HCT116 (cell line): ENCODE data around the gene WDR37. TPM values are rescaled to one million over a fixed set of nuclear protein-coding genes. Genes with fewer than 3 reads are reported as not detected.

Experiments
- ATAC-seq: fragments of 200-7000 bp; cut with Tn5 transposase; 2 replicates; pipeline ENCODE4 v1.9.1; 2020; ENCODE audit warnings: mild to moderate bottlenecking, moderate library complexity
- BruUV-seq: library from RNA; stranded (reverse); fragments of 400-500 nt; replicated peaks from 2 replicates; lab custom pipeline; 2021; lab: Mats Ljungman, UMichigan
- CTCF ChIA-PET: fragments of 300-600 bp; sonication (Branson Sonifier 250); formaldehyde crosslinking; loops from one replicate; lab custom pipeline; 2021; ENCODE audit warnings: antibody characterized with exemption; lab: Charles Lee
- POLR2A ChIA-PET: fragments of 300-600, 350-600 bp; sonication (Branson Sonifier 250); formaldehyde crosslinking; loops from one replicate; lab custom pipeline; 2021; ENCODE audit warnings: antibody characterized with exemption; lab: Charles Lee
- RAD21 ChIA-PET, 2 experiments: fragments of 300-600 bp; sonication (Branson Sonifier 250); formaldehyde crosslinking; loops; one replicate each; lab custom pipeline; 2023; ENCODE audit warnings: low total read pairs in 2 of 2; ENCODE audit not compliant: uncharacterized antibody in 2 of 2, unreplicated experiment in 2 of 2, low non-redundant PET in 1 of 2; lab: Charles Lee
- DNase-seq: peaks from one replicate; pipeline ENCODE4 v3.0.0-alpha.2; 2010; ENCODE audit warnings: low read depth, low spot score
- H2AFZ ChIP-seq: fragments of 200-600 bp; shearing (Covaris generic), sonication (generic); 2 replicates; pipeline ENCODE4 v1.6.1; 2017; ENCODE audit warnings: low read depth, mixed run types, mixed read lengths, antibody characterized with exemption, low read length; ENCODE audit not compliant: poor library complexity, severe bottlenecking
- H3K27ac ChIP-seq: 2 replicates; pipeline ENCODE4 v1.5.1; 2012; ENCODE audit warnings: low read depth, low read length
- H3K27me3 ChIP-seq: fragments of 200-600 bp; sonication (generic); 2 replicates; pipeline ENCODE4 v1.6.1; 2016; ENCODE audit warnings: mixed run types, low read length, mixed read lengths; ENCODE audit not compliant: insufficient read depth
- H3K36me3 ChIP-seq, 2 experiments: fragments of 200-500 bp in 1 of 2; fragments of 200-600 bp in 1 of 2; sonication (Bioruptor generic) in 1 of 2; sonication (generic) in 1 of 2; 2 replicates each; pipeline versions ENCODE4 v1.5.1 to v1.6.1; 2014 to 2016; ENCODE audit warnings: low read length in 2 of 2, inconsistent platforms in 1 of 2, mixed read lengths in 1 of 2, mixed run types in 1 of 2; ENCODE audit not compliant: insufficient read depth in 2 of 2, control insufficient read depth in 1 of 2
- H3K4me1 ChIP-seq, 2 experiments: fragments of 200-600 bp in 1 of 2; sonication (generic) in 1 of 2; 2 replicates each; pipeline versions ENCODE4 v1.5.1 to v1.6.1; 2012 to 2017; ENCODE audit warnings: low read length in 2 of 2, inconsistent platforms in 1 of 2, mild to moderate bottlenecking in 1 of 2, mixed read lengths in 1 of 2, mixed run types in 1 of 2, moderate library complexity in 1 of 2; ENCODE audit not compliant: insufficient read depth in 2 of 2, control insufficient read depth in 1 of 2
- H3K4me2 ChIP-seq: fragments of 200-600 bp; sonication (generic); 2 replicates; pipeline ENCODE4 v1.6.1; 2017; ENCODE audit warnings: mixed run types, low read length, mixed read lengths
- H3K4me3 ChIP-seq, 2 experiments: fragments of 200-600 bp in 1 of 2; sonication (generic) in 1 of 2; replicated peaks in 1 of 2; 2 replicates each; pipeline ENCODE4 v1.5.1; 2011 to 2016; ENCODE audit warnings: low read length in 2 of 2, control low read depth in 1 of 2, low read depth in 1 of 2, mild to moderate bottlenecking in 1 of 2, mixed read lengths in 1 of 2, mixed run types in 1 of 2
- H3K79me2 ChIP-seq: fragments of 200-600 bp; sonication (generic); 2 replicates; pipeline ENCODE4 v1.6.1; 2017; ENCODE audit warnings: mild to moderate bottlenecking, mixed run types, low read length, moderate library complexity, mixed read lengths; ENCODE audit not compliant: insufficient read depth
- H3K9ac ChIP-seq: fragments of 200-600 bp; sonication (generic); 2 replicates; pipeline ENCODE4 v1.6.1; 2016; ENCODE audit warnings: low read length, mixed read lengths
- H3K9me2 ChIP-seq: fragments of 200-600 bp; sonication (generic), shearing (Covaris generic); 2 replicates; pipeline ENCODE4 v1.6.1; 2017; ENCODE audit warnings: mixed run types, mild to moderate bottlenecking, moderate library complexity; ENCODE audit not compliant: insufficient read depth
- H3K9me3 ChIP-seq, 2 experiments: fragments of 200-500 bp in 1 of 2; fragments of 200-600 bp in 1 of 2; sonication (Bioruptor generic) in 1 of 2; sonication (generic) in 1 of 2; 2 replicates each; pipeline ENCODE4 v1.6.1; 2014 to 2017; ENCODE audit warnings: low read length in 2 of 2, mixed read lengths in 2 of 2, inconsistent platforms in 1 of 2, low read depth in 1 of 2, mild to moderate bottlenecking in 1 of 2, mixed run types in 1 of 2, moderate library complexity in 1 of 2; ENCODE audit not compliant: control insufficient read depth in 1 of 2, insufficient read depth in 1 of 2
- H4K20me1 ChIP-seq: fragments of 200-600 bp; sonication (generic), shearing (Covaris generic); 2 replicates; pipeline ENCODE4 v1.6.1; 2017; ENCODE audit warnings: mixed run types, mild to moderate bottlenecking, moderate library complexity; ENCODE audit not compliant: insufficient read depth
- ATF3 ChIP-seq: IDR thresholded peaks from 2 replicates; pipeline ENCODE4 v1.6.1; 2012
- CTCF ChIP-seq, 3 experiments: fragments of 200-600 bp in 1 of 3; sonication (generic) in 1 of 3; IDR thresholded peaks in 2 of 3; conservative IDR thresholded peaks in 1 of 3; 2 replicates each; pipeline ENCODE4 v1.5.1; 2012 to 2017; ENCODE audit warnings: low read depth in 2 of 3, low read length in 2 of 3, antibody characterized with exemption in 1 of 3, borderline replicate concordance in 1 of 3, control low read depth in 1 of 3, mild to moderate bottlenecking in 1 of 3, mixed read lengths in 1 of 3, mixed run types in 1 of 3, moderate library complexity in 1 of 3; ENCODE audit not compliant: insufficient read depth in 1 of 3
- EZH2 ChIP-seq: fragments of 200-600 bp; sonication (generic); IDR thresholded peaks from 2 replicates; pipeline ENCODE4 v1.6.1; 2017; ENCODE audit warnings: antibody characterized with exemption, mixed run types
- EZH2phosphoT487 ChIP-seq: fragments of 200-600 bp; IDR thresholded peaks from 2 replicates; pipeline ENCODE4 v1.6.1; 2018; ENCODE audit warnings: antibody characterized with exemption, borderline replicate concordance
- FOSL1 ChIP-seq: IDR thresholded peaks from 2 replicates; pipeline ENCODE4 v1.6.1; 2012; ENCODE audit warnings: low read depth
- MAX ChIP-seq: IDR thresholded peaks from 2 replicates; pipeline ENCODE4 v1.6.1; 2012
- POLR2A ChIP-seq: IDR thresholded peaks from 2 replicates; pipeline ENCODE4 v1.7.0; 2011; ENCODE audit warnings: borderline replicate concordance; ENCODE audit not compliant: insufficient read depth, insufficient read length; ENCODE audit errors: extremely low read depth
- SP1 ChIP-seq: IDR thresholded peaks from 2 replicates; pipeline ENCODE4 v1.6.1; 2012; ENCODE audit warnings: low read depth
- SRF ChIP-seq: IDR thresholded peaks from 2 replicates; pipeline ENCODE4 v1.6.1; 2012; ENCODE audit warnings: low read depth
- TCF7L2 ChIP-seq: IDR thresholded peaks from 2 replicates; pipeline ENCODE4 v1.7.0; 2011; ENCODE audit warnings: borderline replicate concordance, inconsistent platforms; ENCODE audit not compliant: insufficient read depth, insufficient read length; ENCODE audit errors: extremely low read depth
- YY1 ChIP-seq: IDR thresholded peaks from 2 replicates; pipeline ENCODE4 v1.6.1; 2011; ENCODE audit warnings: low read length, low read depth, moderate library complexity, mild to moderate bottlenecking; ENCODE audit not compliant: insufficient replicate concordance; ENCODE audit errors: extremely low read depth
- ZFX ChIP-seq: fragments of 450-650 bp; IDR thresholded peaks from 2 replicates; pipeline ENCODE4 v1.6.1; 2017
- ZNF274 ChIP-seq: fragments of 200-500 bp; sonication (Bioruptor generic); IDR thresholded peaks from 2 replicates; pipeline ENCODE4 v1.6.1; 2014; ENCODE audit warnings: mild to moderate bottlenecking, low read depth, low read length, inconsistent platforms
- intact Hi-C: fragments of 100-400 bp; cut with micrococcal nuclease; formaldehyde crosslinking; loops from 2 replicates; pipeline ENCODE4 v1.10.0; 2022
- total RNA-seq: library from RNA; stranded (reverse); gene quantifications from one replicate; pipeline ENCODE4 v1.2.1, GENCODE V29; 2021; ENCODE audit not compliant: unreplicated experiment

Gene WDR37
- total RNA-seq, 1 experiment from 2014 or later = 9.1 TPM

- POLR2A ChIA-PET = no interaction called here
- Histone ChIP-seq H3K9me3 (no peaks in the 10 kb centered on the region), H3K79me2 (no peaks in the 10 kb centered on the region), H3K4me1 (no peaks in the 10 kb centered on the region), H3K4me2 (no peak overlapping the region), H3K9ac (no peak overlapping the region), H2AFZ (no peak overlapping the region), H4K20me1 (no peaks in the 10 kb centered on the region), H3K9me2 (no peaks in the 10 kb centered on the region), H3K4me3 (no peak overlapping the region), H3K27ac (no peak overlapping the region), H3K36me3 (no peaks in the 10 kb centered on the region), H3K27me3 (peaks cover 13% of the 10 kb centered on the region)
- TF ChIP-seq MAX (no peak), TCF7L2 (no peak), YY1 (no peak), EZH2phosphoT487 (no peak), EZH2 (no peak), FOSL1 (no peak), POLR2A (no peak)
- DNase-seq (no peak), ATAC-seq (no peak)
- RAD21 ChIA-PET = interaction anchor here in 1 of 2 experiments (0.6 kb wide), 1 partner anchor 183 kb away, joined by 4 read pairs; no protein-coding TSS in a partner anchor
- BruUV-seq = no TSS peak
- CTCF ChIA-PET = no interaction called here
- intact Hi-C loops = no loop called here
These were observed 122.3 kb downstream of the WDR37 start for GRCh38 chr10:1178506-1178905.

GRCh38 chr10:1179346-1180070, 123.3 kb downstream of the WDR37 start:
- Histone ChIP-seq H3K4me2 (no peak overlapping the region), H2AFZ (no peak overlapping the region), H3K27ac (no peak overlapping the region), H3K4me3 (no peak overlapping the region), H3K9ac (no peak overlapping the region), H3K4me1 (no peaks in the 10 kb centered on the region), H3K9me3 (no peaks in the 10 kb centered on the region), H3K36me3 (no peaks in the 10 kb centered on the region), H3K27me3 (peaks cover 23% of the 10 kb centered on the region), H3K9me2 (no peaks in the 10 kb centered on the region), H4K20me1 (no peaks in the 10 kb centered on the region), H3K79me2 (no peaks in the 10 kb centered on the region)
- ChIA-PET POLR2A (no interaction called here), CTCF (no interaction called here), RAD21 (no interaction called here)
- no peak for ATAC-seq
- no TSS peak for BruUV-seq
- intact Hi-C loops = no loop called here
- DNase-seq = no peak
- no peak for TF ChIP-seq EZH2phosphoT487
- TF ChIP-seq SRF = no peak
- no peak for TF ChIP-seq TCF7L2
- TF ChIP-seq ZFX = no peak
- no peak for TF ChIP-seq ZNF274
- TF ChIP-seq SP1 = no peak
- TF ChIP-seq ATF3 = no peak
- TF ChIP-seq YY1 = no peak
- no peak for TF ChIP-seq FOSL1
- TF ChIP-seq EZH2 = no peak
- TF ChIP-seq CTCF (IDR thresholded peaks at IDR 0.05 in 2 of 3, conservative IDR thresholded peaks at IDR 0.05 in 1 of 3; ENCODE audit: borderline replicate concordance in 1 of 3, insufficient read depth in 1 of 3, low read depth in 2 of 3, low read length in 2 of 3) = no peak
